B cell (primary cell): ENCODE data around the gene PRRT3.

Source experiments
- CTCF ChIP-seq: fragments of 200-600 bp; IDR thresholded peaks from one replicate; pipeline ENCODE4 v1.8.0; 2022; ENCODE audit warnings: antibody characterized with exemption, mild to moderate bottlenecking
- EZH2 ChIP-seq: IDR thresholded peaks from 2 replicates; pipeline ENCODE4 v1.6.1; 2012; ENCODE audit warnings: borderline replicate concordance, low read depth, mild to moderate bottlenecking, moderate library complexity, low read length; ENCODE audit not compliant: insufficient read depth, poor library complexity, severe bottlenecking

GRCh38 chr3:9903904-9904303 is 48.3 kb downstream of the PRRT3 start:
- TF ChIP-seq EZH2: no peak
- no peak for TF ChIP-seq CTCF
